GM18505 (cell line): ENCODE results near the gene BCL2L1.

Source experiments
- ATAC-seq: cut with Tn5 transposase; IDR thresholded peaks from one replicate; pipeline ENCODE4 v1.9.1; 2021; ENCODE audit not compliant: unreplicated experiment
- POLR2A ChIP-seq: IDR thresholded peaks from 4 replicates; pipeline ENCODE4 v1.6.1; 2011; ENCODE audit warnings: borderline replicate concordance; ENCODE audit not compliant: insufficient read depth, insufficient read length; ENCODE audit errors: extremely low read depth

The BCL2L1 gene

GRCh38 chr20:31746068-31746878 lies 23.6 kb upstream of the BCL2L1 start:
- no peak for TF ChIP-seq POLR2A
- ATAC-seq: no peak

DNA sequence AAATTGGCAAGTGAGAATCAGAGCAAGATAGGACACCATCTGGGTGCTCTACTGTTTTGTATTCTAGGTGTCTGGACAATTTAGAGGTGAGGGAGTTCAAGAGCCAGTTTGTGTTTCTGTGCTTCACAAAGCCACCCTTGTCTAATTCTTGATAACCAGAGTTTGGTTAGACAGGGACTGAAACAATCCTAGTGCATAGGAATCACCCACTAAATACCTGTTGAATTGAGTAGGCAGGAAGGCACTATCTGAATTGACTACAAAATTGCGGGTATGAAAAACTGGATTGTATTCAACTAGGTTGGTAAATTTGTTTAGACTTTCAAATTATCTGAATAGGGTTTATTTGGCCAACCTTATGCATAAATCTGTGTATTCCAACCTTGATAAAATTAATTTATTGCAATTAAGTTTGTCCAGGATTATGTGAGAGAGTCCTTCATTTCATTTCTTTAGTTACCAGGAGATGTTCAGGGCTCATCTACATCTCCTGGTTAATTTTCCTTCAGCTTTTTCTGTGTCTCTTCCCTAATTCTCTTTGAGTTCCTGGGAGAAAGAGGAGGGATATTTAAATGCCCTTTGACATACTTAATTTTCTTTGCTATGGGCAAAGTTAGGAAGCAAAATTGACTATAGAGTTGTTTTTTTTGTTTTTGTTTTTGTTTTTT lies 18.1 kb upstream of the BCL2L1 start:
- TF ChIP-seq POLR2A: no peak
- no peak for ATAC-seq

- no peak for TF ChIP-seq POLR2A
- ATAC-seq: no peak
These were observed 17.5 kb upstream of the BCL2L1 start for GRCh38 chr20:31740208-31740607.

DNA sequence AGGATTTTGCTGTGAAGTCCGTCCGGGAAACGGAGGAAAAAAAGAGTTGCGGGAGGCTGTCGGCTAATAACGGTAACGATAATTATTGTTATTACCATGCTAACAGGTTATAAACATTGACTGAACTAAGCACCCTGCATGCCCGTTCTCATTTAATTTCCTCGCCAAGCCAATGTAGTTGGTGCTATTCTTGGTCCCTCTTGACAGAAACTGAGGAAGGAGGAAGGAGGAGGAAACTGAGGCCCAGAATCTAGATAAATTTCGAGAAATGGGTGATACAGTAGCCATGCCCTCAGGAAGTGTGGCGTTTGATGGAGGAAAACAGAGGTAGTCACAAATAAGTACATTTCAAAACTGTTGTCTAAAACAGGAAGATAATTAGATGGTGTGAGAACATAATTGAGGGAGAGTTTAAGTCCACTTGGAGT lies 16.9 kb upstream of the BCL2L1 start:
- no peak for ATAC-seq
- no peak for TF ChIP-seq POLR2A

DNA sequence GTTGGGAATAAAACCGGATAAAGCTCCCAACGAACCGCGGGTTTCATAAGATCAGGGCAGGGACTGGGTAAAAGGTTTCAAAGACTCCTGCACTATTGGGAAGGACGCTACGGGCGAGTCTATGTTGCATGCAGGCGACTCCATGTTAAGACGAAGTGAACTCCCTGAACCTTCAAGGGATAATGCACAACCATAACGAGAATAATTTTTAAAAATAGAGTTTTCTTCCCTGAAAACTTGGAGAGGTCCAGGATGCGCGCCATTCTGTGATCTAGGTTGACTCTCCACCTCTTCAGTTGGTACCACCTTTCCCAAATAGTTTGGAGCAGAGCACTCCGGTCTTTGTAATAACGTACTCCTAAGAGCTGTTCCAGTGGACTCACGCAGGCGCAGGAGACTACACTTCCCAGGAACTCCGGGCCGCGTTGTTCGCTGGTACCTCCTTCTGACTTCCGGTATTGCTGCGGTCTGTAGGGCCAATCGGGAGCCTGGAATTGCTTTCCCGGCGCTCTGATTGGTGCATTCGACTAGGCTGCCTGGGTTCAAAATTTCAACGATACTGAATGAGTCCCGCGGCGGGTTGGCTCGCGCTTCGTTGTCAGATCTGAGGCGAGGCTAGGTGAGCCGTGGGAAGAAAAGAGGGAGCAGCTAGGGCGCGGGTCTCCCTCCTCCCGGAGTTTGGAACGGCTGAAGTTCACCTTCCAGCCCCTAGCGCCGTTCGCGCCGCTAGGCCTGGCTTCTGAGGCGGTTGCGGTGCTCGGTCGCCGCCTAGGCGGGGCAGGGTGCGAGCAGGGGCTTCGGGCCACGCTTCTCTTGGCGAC lies 16.3 kb upstream of the BCL2L1 start, which contains the start of gene TPX2:
TSS of gene TPX2 (plus strand) at position 562 of the 821 bp plus-strand sequence. CDS start 18,187 bp downstream, outside the sequence.
- ATAC-seq: peak; percentile 93
- peak; percentile 74 for TF ChIP-seq POLR2A

GRCh38 chr20:31731321-31731717 lies 8.7 kb upstream of the BCL2L1 start:
- no peak for ATAC-seq
- no peak for TF ChIP-seq POLR2A

DNA sequence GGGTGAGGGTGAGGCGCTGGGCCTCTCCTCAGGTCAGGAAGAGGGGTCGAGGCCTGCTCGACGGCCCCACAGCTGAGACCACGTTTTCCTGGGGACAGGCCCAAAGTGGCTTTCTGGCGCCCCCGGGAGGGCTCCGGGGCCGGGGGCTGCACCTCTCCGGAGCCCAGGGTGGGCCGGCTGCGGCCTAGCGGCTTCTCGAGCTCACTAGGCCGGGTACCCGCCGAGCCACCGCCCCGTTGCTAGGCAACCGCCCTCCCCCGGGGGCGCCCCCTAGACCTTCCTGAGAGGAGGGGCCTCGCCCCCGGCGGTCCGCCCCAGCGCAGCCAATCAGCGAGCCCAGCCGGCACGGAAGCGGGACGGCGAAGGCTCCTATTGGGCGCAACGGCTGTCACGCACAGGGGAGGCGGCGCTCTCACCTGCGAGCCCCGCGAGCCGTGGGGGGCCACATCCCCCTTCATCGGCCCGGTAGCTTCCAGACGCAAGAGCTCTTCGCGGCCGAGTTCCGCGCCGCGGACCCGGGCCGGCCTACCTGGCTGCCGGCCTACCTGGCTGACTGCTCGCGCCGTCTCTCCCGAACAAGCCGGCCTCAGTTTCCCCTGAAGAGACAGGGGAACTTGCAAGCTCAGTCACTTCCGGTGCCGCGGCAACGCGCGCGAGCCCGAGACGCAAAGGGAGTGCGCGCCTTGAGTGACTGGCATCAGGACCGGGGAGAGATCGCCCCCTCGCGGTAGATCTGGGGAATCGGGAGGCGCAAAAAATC lies 831 bp upstream of the BCL2L1 start:
- ATAC-seq: peak; percentile 86
- peak; percentile 78 for TF ChIP-seq POLR2A

DNA sequence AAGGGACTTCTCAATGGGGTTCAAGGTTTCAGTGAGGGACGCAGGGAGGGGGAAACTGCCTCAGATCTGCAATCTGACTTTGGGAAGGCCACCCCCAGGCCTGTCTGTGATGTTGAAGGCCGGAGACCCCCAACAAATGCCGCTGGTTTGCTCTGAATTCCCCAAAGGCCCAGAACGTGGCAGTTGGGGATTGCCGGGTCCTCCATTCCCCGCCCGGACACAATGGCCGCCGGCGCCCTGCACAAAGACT lies 326 bp upstream of the BCL2L1 start:
- TF ChIP-seq POLR2A: no peak
- ATAC-seq: no peak

DNA sequence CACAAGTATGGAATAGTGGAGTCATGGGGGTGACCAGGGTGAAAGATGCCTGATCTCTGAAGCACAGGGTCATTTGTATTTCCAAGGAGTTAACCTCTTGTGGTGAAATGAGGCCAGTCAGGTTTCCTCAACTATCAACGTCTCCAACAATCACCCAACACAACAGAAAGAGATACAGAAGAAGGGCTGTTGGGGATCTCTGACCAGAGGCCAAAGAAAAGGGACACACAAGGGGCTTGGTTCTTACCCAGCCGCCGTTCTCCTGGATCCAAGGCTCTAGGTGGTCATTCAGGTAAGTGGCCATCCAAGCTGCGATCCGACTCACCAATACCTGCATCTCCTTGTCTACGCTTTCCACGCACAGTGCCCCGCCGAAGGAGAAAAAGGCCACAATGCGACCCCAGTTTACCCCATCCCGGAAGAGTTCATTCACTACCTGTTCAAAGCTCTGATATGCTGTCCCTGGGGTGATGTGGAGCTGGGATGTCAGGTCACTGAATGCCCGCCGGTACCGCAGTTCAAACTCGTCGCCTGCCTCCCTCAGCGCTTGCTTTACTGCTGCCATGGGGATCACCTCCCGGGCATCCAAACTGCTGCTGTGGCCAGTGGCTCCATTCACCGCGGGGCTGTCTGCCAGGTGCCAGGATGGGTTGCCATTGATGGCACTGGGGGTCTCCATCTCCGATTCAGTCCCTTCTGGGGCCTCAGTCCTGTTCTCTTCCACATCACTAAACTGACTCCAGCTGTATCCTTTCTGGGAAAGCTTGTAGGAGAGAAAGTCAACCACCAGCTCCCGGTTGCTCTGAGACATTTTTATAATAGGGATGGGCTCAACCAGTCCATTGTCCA lies 1.0 kb downstream of the BCL2L1 start:
- no peak for TF ChIP-seq POLR2A

DNA sequence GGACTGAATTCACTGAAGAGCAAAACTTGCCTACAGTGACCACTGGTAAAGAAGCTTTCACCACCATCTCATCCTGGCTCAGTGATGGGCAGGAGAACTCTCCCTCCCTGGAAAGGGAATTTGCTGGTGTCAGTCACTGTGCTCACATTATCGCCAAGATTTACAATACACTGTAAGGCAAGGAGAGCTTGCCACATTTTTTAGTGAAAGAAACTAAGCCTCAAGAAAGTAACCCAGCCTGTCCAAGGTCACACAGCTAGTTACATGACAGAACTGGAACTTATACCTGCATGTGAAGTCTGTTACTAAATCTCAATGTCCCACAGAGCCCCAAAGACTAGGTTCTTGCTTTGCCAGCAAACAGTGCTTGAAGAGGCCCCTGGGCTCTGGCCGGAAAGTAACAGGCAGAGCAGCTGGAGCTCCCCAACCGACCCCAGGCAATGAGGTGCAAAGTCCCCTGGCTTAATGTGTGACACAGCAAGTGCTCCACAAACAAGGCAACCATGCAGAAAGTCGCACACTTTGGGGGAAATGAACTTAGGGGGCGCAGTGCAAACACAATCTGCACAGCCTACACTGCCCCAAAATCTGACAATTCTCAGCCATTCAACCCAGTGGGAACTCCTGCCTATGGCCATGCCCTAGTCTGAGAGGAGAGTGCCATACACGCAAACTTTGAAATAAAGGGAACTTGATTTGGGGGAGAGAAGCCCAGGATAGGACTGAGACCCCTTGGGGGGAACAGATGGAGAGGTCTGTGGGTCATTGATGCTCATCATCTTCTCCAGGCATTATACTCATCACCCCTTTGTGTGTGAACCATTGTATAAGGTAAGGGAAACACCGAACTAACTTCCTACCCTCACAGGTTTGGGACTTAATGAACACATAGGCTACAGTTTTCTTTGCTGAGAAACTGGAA lies 1.9 kb downstream of the BCL2L1 start:
- TF ChIP-seq POLR2A: peak; percentile 37
- no peak for ATAC-seq

More for the DNA sequence above, 1.0 kb downstream of the BCL2L1 start:
- no peak for ATAC-seq
